GM21390 (cell line): ENCODE data around the gene ATRN.

Source experiments
- ATAC-seq: cut with Tn5 transposase; IDR thresholded peaks from one replicate; pipeline ENCODE4 v1.9.1; 2021; ENCODE audit not compliant: unreplicated experiment

Gene ATRN

GRCh38 chr20:3621111-3621510, 150.3 kb downstream of the ATRN start:
- ATAC-seq = no peak

GRCh38 chr20:3622406-3622805, 151.6 kb downstream of the ATRN start:
- no peak for ATAC-seq

GRCh38 chr20:3627476-3627875, 156.7 kb downstream of the ATRN start:
- ATAC-seq = no peak

- no peak for ATAC-seq
These were observed 157.9 kb downstream of the ATRN start for GRCh38 chr20:3628502-3629314.

GRCh38 chr20:3629893-3630292, 159.1 kb downstream of the ATRN start:
- no peak for ATAC-seq

- no peak for ATAC-seq
These were observed 159.6 kb downstream of the ATRN start for GRCh38 chr20:3630429-3630828.

- no peak for ATAC-seq
These were observed 160.7 kb downstream of the ATRN start for GRCh38 chr20:3631534-3631933.

- ATAC-seq = no peak
These were observed 161.6 kb downstream of the ATRN start for GRCh38 chr20:3632311-3633004.

GRCh38 chr20:3633913-3634478, 163.2 kb downstream of the ATRN start:
- ATAC-seq = no peak

GRCh38 chr20:3635346-3635745, 164.5 kb downstream of the ATRN start:
- ATAC-seq = no peak

- no peak for ATAC-seq
These were observed 169.4 kb downstream of the ATRN start for GRCh38 chr20:3640259-3640658.

GRCh38 chr20:3645309-3646066, 174.7 kb downstream of the ATRN start:
- ATAC-seq = no peak

GRCh38 chr20:3646067-3646440, 175.2 kb downstream of the ATRN start:
- ATAC-seq = no peak

GRCh38 chr20:3646651-3647050, 175.8 kb downstream of the ATRN start:
- ATAC-seq = no peak

- no peak for ATAC-seq
These were observed 176.7 kb downstream of the ATRN start for GRCh38 chr20:3647473-3647872.

- ATAC-seq = no peak
These were observed 178.1 kb downstream of the ATRN start for GRCh38 chr20:3648951-3649350.

- ATAC-seq = no peak
These were observed 180.6 kb downstream of the ATRN start for GRCh38 chr20:3651204-3651962.

- no peak for ATAC-seq
These were observed 181.4 kb downstream of the ATRN start for GRCh38 chr20:3652221-3652620.

GRCh38 chr20:3652676-3653596, 182.1 kb downstream of the ATRN start:
- no peak for ATAC-seq

- ATAC-seq = no peak
These were observed 183.1 kb downstream of the ATRN start for GRCh38 chr20:3653921-3654320.
